HG02798 (cell line): ENCODE results near the gene GRM5.
"Not testable (repeated sequence)": the region's sequence is repeated elsewhere in the genome, so short reads cannot be mapped to it uniquely, and the experiment has no call there.

Experiments used
- ATAC-seq: cut with Tn5 transposase; IDR thresholded peaks from one replicate; pipeline ENCODE4 v1.9.1; 2021; ENCODE audit warnings: mild to moderate bottlenecking; ENCODE audit not compliant: unreplicated experiment, poor library complexity

GRM5 gene

GRCh38 chr11:88978992-88979391, 86.8 kb downstream of the GRM5 start:
- ATAC-seq: not testable (repeated sequence)

- ATAC-seq: not testable (repeated sequence)
Observed at GRCh38 chr11:88975441-88975840, 90.3 kb downstream of the GRM5 start.

- no peak for ATAC-seq
Observed at GRCh38 chr11:88972210-88972609, 93.6 kb downstream of the GRM5 start.

GRCh38 chr11:88961621-88962020, 104.2 kb downstream of the GRM5 start:
- ATAC-seq: not testable (repeated sequence)

GRCh38 chr11:88959857-88960256, 105.9 kb downstream of the GRM5 start:
- ATAC-seq: not testable (repeated sequence)

- ATAC-seq: no peak
Observed at GRCh38 chr11:88950975-88951374, 114.8 kb downstream of the GRM5 start.

- not testable (repeated sequence) for ATAC-seq
Observed at GRCh38 chr11:88948908-88949307, 116.9 kb downstream of the GRM5 start.

- ATAC-seq: peak; percentile 84
Observed at GRCh38 chr11:88947843-88948572, 117.8 kb downstream of the GRM5 start.

- ATAC-seq: not testable (repeated sequence)
Observed at GRCh38 chr11:88929665-88930064, 136.1 kb downstream of the GRM5 start.

- not testable (repeated sequence) for ATAC-seq
Observed at GRCh38 chr11:88917065-88917464, 148.7 kb downstream of the GRM5 start.

GRCh38 chr11:88909500-88909899, 156.3 kb downstream of the GRM5 start:
- no peak for ATAC-seq

GRCh38 chr11:88901436-88901835, 164.3 kb downstream of the GRM5 start:
- not testable (repeated sequence) for ATAC-seq

GRCh38 chr11:88888855-88889254, 176.9 kb downstream of the GRM5 start:
- not testable (repeated sequence) for ATAC-seq

GRCh38 chr11:88886796-88887195, 179.0 kb downstream of the GRM5 start:
- peak; percentile 78 for ATAC-seq

GRCh38 chr11:88882800-88883199, 183.0 kb downstream of the GRM5 start:
- not testable (repeated sequence) for ATAC-seq

- ATAC-seq: no peak
Observed at GRCh38 chr11:88861618-88862017, 204.2 kb downstream of the GRM5 start.

- ATAC-seq: not testable (repeated sequence)
Observed at GRCh38 chr11:88860431-88860830, 205.4 kb downstream of the GRM5 start.

GRCh38 chr11:88853963-88854362, 211.8 kb downstream of the GRM5 start:
- ATAC-seq: not testable (repeated sequence)

- ATAC-seq: not testable (repeated sequence)
Observed at GRCh38 chr11:88851547-88851946, 214.2 kb downstream of the GRM5 start.

- not testable (repeated sequence) for ATAC-seq
Observed at GRCh38 chr11:88849773-88850172, 216.0 kb downstream of the GRM5 start.

- ATAC-seq: no peak
Observed at GRCh38 chr11:88849368-88849767, 216.4 kb downstream of the GRM5 start.

- not testable (repeated sequence) for ATAC-seq
Observed at GRCh38 chr11:88846266-88846665, 219.5 kb downstream of the GRM5 start.
